Stomach (tissue), 4 donors: ENCODE results near the gene MZT2A.
"Not testable (repeated sequence)": the region's sequence is repeated elsewhere in the genome, so short reads cannot be mapped to it uniquely, and the experiment has no call there.

Experiments used
- EP300 ChIP-seq: sonication (generic); formaldehyde crosslinking; IDR thresholded peaks from one replicate; pipeline ENCODE4 v1.6.1; 2017; ENCODE audit warnings: antibody characterized with exemption
- POLR2A ChIP-seq, 4 donors: fragments of 450-650 bp; IDR thresholded peaks; one replicate each; pipeline ENCODE4 v1.6.1; 2016; ENCODE audit warnings: antibody characterized with exemption in 4 of 4, control low read depth in 2 of 4, mild to moderate bottlenecking in 1 of 4, moderate library complexity in 1 of 4
- TF ChIP-seq, protein P1 (sequence below), 7 experiments: fragments of 450-650 bp in 4 of 7; fragments of 200-600 bp in 3 of 7; sonication (generic) in 3 of 7; IDR thresholded peaks; one replicate each; pipeline ENCODE4 v1.5.1; 2016 to 2019; ENCODE audit warnings: antibody characterized with exemption in 7 of 7, control low read depth in 2 of 7, mild to moderate bottlenecking in 1 of 7

DNA sequence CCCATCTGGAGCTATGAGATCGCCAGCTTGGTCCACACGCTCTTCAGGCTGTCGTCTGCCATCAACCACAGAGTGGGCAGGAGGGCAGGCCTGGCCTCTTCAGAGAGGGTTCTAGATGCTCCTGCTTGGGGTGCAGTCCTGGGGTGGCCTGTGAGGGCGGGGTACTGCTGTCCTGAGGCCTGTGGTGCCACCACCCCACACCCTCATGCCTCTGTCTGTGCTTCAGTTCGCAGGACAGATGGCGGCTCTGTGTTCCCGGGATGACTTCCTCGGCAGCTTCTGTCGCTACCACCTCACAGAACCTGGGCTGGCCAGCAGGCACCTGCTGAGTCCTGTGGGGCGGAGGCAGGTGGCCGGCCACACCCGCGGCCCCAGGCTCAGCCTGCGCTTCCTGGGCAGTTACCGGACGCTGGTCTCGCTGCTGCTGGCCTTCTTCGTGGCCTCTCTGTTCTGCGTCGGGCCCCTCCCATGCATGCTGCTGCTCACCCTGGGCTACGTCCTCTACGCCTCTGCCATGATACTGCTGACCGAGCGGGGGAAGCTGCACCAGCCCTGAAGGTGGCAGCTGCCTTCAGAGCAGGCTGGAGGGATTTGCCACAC, 27.8 kb upstream of the MZT2A start:
- TF ChIP-seq, protein P1, sequence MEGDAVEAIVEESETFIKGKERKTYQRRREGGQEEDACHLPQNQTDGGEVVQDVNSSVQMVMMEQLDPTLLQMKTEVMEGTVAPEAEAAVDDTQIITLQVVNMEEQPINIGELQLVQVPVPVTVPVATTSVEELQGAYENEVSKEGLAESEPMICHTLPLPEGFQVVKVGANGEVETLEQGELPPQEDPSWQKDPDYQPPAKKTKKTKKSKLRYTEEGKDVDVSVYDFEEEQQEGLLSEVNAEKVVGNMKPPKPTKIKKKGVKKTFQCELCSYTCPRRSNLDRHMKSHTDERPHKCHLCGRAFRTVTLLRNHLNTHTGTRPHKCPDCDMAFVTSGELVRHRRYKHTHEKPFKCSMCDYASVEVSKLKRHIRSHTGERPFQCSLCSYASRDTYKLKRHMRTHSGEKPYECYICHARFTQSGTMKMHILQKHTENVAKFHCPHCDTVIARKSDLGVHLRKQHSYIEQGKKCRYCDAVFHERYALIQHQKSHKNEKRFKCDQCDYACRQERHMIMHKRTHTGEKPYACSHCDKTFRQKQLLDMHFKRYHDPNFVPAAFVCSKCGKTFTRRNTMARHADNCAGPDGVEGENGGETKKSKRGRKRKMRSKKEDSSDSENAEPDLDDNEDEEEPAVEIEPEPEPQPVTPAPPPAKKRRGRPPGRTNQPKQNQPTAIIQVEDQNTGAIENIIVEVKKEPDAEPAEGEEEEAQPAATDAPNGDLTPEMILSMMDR (IDR thresholded peaks at IDR 0.05): not testable (repeated sequence)
- not testable (repeated sequence) for TF ChIP-seq POLR2A (IDR thresholded peaks at IDR 0.05); EP300
